GM21576 (cell line): ENCODE measurements around the gene C1orf232.

Experiments used
- ATAC-seq: cut with Tn5 transposase; IDR thresholded peaks from one replicate; pipeline ENCODE4 v1.9.1; 2021; ENCODE audit warnings: mild to moderate bottlenecking, moderate library complexity; ENCODE audit not compliant: unreplicated experiment

C1orf232 gene

DNA sequence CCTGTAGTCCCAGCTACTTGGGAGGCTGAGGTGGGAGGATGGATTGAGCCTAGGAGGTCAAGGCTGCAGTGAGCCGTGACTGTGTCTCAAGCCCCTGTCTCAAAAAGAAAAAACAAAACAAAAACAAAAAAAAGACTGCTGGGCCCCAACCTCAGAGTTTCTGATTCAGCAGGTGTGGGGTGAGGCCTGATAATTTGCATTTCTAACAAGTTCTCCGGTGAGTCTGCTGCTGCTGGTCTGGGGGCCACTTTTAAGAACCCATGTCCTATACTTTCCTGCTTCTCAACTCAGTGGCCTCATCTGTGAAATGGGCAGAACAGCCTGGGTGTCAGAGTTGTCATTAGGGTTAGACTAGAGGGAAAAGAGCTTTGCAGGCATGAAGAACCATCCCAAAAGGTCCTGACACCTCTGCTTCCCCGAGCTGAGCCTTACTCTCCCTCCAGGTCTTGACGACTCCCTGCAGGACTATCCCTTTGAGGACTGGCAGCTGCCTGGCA lies 11.3 kb upstream of the C1orf232 start:
- ATAC-seq = no peak

DNA sequence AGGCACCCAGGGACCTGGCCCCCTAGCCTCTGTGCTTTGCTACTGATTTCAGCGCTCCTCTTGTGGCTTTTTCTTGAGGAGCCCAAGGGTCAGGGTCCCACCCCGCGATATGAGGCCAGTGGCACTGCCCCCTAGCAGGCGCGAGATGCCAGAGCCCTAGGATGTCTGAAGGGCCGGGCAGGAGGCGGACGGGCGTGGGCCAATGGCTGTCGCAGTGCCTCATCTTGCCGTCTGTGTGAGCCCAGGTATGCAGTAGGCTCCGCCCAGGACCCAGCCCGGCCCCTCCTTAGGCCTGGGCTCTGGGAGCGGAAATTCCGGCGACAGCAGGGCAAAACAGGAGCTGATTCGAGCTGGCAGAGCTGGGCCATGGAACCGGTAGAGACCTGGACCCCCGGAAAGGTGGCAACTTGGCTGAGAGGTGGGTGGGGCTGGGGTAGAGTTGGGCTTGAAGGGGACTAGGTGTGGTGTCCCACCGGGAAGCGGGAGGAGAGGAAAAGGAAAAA lies 8.5 kb upstream of the C1orf232 start, which contains the start of gene CNKSR1:
TSS of gene CNKSR1 (plus strand) at position 310 of the 503 bp plus-strand sequence. CDS start at position 367, 57 bp downstream.
- ATAC-seq = no peak

DNA sequence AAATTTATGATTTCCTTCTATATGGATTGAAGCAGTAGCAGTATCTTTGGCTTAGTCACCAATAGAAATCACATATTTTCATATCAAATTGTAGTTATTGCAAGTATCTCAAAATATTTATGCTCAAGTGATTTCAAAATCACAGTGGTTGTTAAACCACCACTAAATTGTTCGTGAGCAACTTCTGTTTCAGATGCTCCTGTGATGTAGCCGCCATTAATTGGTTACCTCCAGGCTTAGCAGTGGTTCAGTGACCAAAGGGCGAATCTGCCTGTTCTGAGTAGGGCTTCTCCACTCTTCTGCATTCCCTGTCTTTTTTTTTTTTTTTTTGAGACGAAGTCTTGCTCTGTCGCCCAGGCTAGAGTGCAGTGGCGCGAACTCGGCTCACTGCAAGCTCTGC lies 6.6 kb upstream of the C1orf232 start:
- no peak for ATAC-seq

DNA sequence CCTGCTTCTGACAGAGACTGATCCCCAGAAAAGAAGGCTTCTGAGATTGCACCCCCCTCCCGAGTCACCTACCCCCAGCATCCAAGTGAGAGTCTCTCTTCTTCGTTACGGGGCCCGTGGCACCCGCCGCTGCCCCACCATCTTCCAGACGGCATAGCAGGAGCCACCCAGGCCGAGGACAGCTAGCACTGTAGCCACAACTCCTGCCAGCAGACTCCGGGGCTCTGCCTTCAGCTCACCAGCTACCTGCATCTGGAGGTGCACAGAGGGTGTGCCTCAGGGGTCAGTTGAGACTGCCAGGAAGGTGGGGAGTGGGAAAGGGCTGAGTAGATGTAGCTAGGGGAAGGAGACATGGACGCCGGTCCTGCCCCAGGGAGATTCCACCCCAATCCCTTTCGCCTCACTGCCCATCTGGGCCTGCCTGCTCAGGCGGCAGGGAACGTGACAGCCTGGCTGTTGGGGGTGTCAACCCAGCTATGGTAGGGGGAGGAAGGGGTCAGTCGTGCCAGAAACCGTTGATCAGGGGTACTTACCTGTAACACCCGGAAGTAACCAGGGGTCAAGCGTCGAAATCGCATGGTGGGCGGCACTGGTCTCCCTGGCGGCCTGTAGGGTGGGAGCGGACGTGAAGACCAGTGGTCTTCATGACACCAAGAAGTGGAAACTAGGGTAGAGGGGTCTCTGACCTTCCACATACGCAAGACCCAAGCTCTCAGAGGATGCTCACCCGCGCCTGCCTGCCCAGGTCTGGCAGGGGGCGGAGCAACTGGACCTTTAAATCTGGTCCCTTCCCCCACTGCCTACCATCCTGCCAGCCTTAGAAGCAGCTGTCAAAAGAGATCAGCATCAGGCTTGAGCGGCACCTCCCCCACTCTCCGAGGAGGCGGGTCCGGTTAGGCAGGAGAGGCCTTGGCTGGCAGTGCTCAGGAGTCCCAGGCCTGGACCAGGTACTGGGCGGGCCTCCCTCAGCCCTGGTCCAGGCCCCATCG lies 2.6 kb upstream of the C1orf232 start, which contains the start of gene ZNF593OS:
TSS of gene ZNF593OS (minus strand) at position 749 of the 989 bp plus-strand sequence. CDS start at position 578, 171 bp downstream.
- no peak for ATAC-seq

DNA sequence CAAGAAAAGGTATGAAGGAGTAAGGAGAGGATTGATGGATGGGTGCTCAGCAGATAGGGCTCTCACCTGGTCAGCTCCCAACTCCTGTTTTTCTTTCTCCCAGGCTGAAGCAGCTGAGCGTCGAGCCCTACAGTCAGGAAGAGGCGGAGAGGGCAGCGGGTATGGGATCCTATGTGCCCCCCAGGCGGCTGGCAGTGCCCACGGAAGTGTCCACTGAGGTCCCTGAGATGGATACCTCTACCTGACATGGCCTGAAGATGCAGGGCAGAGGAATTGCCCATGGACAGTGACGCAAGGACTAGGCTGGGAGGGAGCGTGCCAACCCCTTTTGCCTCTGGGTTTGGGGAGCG lies 1.7 kb upstream of the C1orf232 start:
- no peak for ATAC-seq

DNA sequence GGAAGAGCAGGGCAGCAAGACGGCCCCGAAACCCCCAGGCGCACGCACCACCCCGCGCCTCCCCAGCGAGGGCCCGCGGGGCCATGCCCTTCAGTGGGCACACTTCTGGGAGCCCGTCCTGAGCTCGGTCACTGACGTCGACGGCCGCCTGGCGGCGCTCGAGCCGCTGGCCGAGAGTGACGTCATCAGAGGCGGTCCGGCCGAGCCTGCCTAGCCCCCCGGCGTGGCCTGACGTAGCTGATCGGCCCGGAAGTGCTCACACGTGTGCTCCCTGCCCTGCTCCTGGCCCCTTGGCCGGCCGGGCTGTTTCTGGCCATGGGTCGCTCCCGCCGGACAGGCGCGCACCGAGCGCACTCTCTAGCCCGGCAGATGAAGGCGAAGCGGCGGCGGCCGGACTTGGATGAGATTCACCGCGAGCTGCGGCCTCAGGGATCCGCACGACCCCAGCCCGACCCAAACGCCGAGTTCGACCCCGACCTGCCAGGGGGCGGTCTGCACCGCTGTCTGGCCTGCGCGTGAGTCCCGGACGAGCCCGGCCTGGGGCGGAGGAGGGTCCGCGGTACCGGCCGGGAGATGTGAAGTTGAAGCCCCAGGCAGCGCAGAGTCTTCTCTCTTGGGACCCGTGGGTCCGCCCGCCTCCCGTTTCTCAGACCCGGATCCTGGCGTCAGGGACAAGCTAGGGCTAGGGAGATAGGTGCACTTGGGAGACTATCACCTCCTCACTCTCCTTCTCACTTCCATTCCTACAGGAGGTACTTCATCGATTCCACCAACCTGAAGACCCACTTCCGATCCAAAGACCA lies 1.1 kb upstream of the C1orf232 start, which contains the start of gene ZNF593:
TSS of gene ZNF593 (plus strand) at position 240 of the 803 bp plus-strand sequence. CDS start at position 316, 76 bp downstream.
- peak; percentile 86 for ATAC-seq

DNA sequence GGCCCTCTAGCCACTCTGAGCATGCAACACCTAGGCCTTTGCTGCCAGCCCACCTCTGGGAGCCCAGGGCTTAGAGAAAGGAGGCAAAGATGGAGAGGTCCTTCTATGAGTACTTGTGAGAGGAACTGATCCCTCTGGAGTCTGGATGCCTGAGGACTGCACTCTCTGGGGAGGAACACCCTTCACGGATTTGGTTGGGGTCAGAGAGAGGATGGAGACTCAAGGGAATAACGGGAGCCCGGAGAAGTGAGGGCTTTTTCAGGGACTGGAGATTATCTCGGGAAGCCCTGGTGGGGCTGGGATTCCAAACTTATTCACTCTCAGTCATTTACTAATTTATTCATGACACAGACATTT lies 413 bp upstream of the C1orf232 start:
- ATAC-seq = no peak

DNA sequence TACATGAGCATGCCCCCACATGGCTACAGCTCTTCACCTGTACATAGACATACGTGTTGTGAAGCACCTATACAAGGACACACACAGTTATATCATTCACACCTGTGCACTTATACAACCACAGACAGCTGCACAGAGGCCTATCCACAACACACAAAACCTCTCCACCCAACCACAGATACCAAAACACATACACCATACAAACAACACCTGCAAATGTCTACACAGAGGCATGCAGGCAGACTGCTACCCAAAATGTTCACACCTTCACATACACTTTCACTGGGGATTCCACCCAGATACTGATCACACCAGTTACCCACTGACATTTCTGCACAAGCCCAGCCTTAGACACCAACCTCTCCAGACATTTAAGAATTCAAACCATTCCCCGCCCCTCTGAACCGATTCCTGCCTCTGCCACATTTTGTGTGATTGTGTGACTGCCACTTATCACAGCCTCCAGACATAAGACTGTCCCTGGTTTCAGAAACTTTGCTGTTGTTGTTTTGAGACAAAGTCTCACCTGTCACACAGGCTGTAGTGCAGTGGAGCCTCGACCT lies 2.0 kb downstream of the C1orf232 start:
- no peak for ATAC-seq

DNA sequence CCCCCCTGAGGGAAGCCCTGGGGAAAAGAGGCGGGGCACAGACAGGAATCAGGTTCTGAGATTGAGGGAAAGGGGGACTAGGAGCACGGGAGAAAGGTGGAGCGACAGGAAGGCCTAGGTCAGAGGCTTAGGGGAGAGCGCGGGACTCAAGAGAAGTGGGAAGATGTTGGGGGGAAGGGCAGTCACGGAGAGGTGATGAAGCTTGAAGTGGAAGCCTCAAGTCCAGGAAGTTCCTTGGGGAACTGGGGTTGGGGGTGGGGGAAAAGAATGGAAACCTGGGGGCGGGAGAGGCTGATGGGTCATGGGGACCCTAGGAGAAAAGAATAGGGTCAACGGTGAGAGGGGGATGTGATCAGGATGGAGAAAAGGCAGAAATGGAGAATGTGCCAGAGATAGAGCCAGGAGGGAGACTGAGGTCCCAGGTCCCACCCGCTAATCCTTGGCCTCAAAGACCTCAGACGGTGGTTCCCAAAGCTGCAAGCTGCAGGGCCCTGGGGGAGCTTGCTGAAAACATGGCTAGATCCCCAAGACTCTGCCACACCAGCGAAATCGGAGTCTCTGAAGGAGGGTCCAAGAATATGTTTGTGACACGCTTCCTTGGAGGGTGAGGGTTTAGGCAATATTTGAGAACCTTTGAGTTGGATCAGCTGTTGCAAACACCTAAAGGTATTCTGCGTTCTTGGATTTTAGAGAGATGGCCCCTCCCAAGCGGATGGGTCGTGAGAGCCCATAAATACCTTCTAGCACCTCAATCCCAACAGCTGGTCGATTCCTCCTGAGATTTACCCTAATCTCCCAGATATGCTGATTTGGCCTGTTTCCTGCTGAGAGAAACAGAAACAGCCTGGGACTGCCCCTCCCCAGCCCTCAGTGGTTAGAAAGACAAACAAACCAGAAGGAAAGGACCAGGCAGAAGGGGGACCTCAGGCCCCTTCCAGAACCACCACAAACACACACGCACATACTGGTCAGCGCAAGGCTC lies 3.6 kb downstream of the C1orf232 start:
- no peak for ATAC-seq

DNA sequence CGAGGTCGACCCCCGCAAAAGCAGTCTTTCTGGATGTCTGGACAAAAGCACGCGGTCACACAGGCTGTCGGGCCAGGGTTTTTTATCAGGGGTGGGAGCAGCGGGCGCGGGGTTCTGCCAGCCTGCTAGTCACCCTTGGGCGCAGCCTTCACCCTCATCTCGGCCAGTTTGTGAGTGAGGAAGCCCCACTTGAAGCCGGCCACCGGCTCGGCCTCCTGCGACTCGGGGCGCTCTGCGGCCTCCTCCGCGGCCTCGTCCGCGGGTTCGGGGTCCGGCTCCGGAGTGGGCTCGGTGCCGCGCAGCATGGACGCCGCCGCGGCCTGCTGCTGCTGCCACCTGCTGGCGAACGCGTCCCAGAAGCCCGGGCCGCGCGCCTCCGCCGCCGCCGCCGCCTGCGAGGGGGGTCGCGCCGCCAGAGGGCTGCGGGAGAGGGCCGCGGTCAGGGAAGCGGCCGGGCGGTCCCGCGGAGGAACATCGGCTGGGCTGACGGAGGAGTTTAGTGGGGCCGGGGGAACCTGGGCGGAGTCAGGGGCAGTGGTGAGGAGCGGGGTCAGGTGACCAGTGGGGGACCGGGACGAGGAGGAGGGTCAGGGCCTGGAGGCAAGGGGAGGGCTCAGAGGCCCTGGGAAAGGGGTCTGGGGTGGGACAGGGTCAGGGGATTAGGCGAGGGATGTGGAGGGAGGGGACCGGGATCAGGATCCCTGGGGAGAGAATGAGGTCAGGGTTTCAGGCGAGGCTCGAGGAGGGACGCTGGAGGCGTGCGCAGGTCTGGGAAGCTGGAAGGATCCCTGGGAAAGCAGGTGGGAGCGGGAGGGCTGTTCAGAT lies 4.5 kb downstream of the C1orf232 start:
- ATAC-seq = no peak

DNA sequence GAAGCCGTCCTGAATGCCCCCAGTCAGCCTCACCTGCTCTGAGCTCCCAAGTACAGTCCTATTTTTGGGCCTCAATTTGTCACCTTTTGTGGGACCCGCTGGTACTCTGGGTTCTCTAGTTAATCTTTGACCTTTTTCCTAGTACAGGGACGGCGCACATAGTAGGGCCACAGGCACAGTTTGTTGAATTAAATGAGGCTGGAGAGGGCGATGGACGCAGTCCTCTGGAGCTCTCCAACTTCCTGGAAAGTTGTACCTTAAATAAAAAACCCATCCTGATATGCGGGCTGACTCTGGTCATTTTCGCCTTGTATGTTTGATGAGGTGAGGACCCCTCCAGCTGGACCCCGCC lies 5.1 kb downstream of the C1orf232 start:
- ATAC-seq = no peak

DNA sequence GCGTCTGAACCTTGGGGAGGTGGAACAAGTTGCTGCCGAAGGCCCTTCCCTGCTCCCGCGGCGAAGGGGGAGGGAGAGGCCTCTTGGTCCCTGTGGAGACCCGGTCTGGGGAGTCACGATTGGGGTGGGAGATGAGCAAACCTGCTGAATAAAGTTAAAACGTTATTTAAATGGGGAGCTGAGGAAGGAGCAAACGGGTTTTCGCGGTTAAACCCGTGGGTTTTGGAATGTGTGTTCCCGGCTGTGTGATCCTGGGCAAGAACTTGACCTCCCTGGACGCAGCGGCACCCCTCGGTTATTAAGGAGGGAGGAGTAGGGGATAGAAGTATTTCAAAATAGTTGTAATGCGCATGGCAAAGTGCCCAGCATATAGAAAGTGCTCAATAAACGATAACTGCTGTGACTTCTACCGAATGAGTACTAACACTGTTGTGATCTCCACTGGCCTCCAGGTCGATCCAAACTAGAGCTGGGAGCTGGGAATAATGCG lies 6.5 kb downstream of the C1orf232 start:
- ATAC-seq = no peak

DNA sequence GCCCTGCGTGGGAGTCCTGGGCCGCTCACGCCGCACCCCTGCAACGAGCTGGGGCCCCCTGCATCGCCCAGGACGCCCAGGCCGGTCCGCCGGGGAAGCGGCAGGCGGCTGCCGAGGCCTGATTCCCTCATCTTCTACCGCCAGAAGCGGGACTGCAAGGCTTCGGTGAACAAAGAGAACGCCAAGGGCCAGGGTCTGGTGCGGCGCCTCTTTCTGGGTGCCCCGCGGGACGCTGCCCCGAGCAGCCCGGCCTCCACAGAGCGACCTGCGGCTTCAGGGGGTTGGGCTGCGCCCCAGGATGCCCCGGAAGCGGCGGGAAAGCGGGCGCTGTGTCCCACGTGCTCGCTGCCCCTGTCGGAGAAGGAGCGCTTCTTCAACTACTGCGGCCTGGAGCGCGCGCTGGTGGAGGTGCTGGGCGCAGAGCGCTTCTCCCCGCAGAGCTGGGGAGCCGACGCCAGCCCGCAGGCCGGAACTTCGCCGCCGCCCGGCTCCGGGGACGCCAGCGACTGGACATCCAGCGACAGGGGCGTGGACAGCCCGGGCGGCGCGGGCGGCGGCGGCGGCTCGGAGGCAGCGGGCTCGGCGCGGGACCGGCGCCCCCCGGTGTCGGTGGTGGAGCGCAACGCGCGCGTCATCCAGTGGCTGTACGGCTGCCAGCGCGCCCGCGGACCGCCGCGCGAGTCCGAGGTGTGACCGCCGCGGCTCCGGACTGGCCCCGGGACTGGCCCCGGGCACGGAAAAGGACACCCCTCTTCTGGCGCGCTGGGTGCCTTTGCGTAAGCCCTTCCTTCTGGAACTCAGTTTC lies 7.1 kb downstream of the C1orf232 start:
- ATAC-seq = no peak

DNA sequence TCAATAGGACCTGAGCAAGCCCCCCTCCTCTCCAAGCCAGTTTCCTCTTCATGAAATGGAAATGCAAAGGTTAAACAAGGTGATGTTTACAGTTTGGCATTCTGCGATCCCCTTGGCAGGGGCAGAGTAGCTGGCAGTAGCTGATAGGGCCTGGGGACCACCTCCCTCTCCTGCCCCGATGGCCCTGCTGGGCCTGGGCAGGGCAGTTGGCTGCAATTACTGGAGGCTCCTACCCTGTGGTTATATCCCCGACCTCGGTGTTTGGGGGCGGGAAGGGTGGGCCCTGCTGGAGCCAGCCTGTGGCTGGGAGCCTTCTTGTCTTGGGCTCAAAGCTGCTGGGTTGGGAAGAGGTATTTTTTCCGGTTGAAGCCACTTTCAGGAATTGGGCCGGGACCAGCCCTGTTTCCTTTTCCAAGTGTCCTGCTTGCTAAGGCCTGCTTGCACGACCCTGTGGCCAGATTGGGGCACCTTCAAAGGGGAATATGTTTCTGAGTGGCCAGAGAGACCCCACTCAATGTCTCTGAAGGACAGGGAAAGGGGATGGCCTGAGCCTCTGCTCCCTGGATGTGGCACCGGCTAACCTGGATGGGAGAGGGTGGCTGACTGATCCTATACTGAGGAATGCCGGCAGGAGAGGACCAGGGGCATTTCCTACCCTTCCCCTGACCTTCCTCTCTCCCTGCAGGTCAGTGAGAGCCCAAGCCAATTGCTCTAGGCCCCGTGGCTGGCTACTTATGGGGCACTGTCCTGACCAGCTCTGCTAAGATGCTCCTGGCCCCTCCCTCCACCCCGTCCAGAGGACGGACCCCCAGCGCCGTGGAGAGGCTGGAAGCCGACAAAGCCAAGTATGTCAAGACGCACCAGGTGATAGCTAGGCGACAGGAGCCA lies 8.0 kb downstream of the C1orf232 start:
- ATAC-seq = no peak

DNA sequence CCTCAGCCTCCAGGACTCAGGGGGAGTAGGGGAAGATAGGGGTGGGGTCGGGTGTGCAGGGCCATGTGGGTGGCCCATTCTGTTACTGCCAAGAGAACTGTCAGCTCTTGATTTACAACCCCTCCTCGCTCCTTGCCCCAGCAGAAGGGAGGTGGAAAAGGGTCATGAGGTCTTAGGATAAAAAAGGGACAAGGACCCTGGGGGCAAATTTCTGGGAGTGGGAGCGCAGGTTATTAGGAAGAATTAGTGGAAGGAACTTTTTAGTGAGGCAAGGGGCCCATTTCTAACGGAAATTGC lies 9.1 kb downstream of the C1orf232 start:
- ATAC-seq = no peak

DNA sequence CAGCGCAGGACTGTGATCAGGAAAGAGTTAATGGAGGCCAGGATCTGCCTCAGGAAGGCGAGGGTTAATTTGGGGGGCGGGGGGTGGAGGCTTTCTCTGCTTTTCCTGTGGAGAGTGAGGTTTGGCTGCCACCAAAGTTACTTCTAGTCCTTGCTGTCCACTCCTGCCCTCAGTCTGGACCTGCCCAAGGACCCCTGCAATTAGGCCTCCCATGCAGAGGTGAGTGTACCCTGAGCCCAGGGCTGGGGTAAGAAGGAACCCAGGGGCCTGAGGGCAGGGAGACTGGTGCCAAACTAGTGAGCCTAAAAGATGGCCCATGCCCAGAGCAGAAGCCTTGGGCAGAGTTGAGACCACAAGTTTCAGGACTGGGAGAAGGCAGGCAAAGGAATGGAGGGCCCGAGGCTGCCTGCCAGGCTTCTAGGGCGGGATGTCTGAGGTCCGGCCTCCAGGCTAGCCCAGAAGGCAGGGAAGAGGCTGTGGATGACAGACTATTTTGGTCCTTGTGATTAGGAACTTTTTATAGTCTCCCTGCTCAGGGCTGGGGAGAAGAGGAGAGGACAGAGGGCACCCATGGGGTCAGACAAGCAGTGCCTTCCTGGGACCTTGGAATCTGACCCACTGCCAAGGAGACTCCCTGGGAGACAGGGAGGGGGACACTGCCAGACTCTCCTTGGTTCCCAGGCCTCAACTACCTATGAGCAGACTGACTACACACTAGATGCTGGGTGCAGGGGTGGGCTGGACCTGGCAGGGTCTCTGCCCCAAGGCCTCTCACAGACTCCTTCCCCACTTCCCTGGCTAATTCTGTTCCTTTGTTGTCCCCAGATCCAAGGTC lies 9.6 kb downstream of the C1orf232 start, which contains the start of gene FAM110D:
TSS of gene FAM110D (plus strand) at position 172 of the 835 bp plus-strand sequence. CDS start 2,213 bp downstream, outside the sequence.
- no peak for ATAC-seq
